Stimulated activated naive B cell treated with anti-CD40 and anti-IgM and Interleukin-4, amounts not matched to agents 10 μg/mL and 1 μg/mL and 100 μg/mL, for 72 hours (primary cell): ENCODE data around the gene UPK1A.

ENCODE experiments used
- ATAC-seq, 2 donors: fragments of 150-1000 bp; cut with Tn5 transposase; replicated peaks; 2 replicates each; pipeline ENCODE4 v1.10.0; 2021; ENCODE audit warnings: moderate library complexity in 1 of 2
- DNase-seq: peaks from one replicate; pipeline ENCODE4 v3.0.0; 2021
- H3K27ac Mint-ChIP-seq: one replicate; pipeline ENCODE4 v1.8.0; 2022; ENCODE audit warnings: mild to moderate bottlenecking, mixed read lengths
- H3K27me3 Mint-ChIP-seq, 2 donors: one replicate each; pipeline ENCODE4 v1.8.0; 2022; ENCODE audit warnings: mixed read lengths in 2 of 2
- H3K36me3 Mint-ChIP-seq, 2 donors: one replicate each; pipeline ENCODE4 v1.8.0; 2022; ENCODE audit warnings: mixed read lengths in 2 of 2, mild to moderate bottlenecking in 1 of 2
- H3K4me1 Mint-ChIP-seq, 2 donors: one replicate each; pipeline ENCODE4 v1.8.0; 2022; ENCODE audit warnings: mixed read lengths in 2 of 2, mild to moderate bottlenecking in 1 of 2
- H3K4me3 Mint-ChIP-seq, 2 donors: one replicate each; pipeline ENCODE4 v1.8.0; 2022; ENCODE audit warnings: mild to moderate bottlenecking in 2 of 2, mixed read lengths in 2 of 2, moderate library complexity in 1 of 2
- H3K9me3 Mint-ChIP-seq, 2 donors: one replicate each; pipeline ENCODE4 v1.8.0; 2022; ENCODE audit warnings: mixed read lengths in 2 of 2, mild to moderate bottlenecking in 1 of 2

The UPK1A gene

DNA sequence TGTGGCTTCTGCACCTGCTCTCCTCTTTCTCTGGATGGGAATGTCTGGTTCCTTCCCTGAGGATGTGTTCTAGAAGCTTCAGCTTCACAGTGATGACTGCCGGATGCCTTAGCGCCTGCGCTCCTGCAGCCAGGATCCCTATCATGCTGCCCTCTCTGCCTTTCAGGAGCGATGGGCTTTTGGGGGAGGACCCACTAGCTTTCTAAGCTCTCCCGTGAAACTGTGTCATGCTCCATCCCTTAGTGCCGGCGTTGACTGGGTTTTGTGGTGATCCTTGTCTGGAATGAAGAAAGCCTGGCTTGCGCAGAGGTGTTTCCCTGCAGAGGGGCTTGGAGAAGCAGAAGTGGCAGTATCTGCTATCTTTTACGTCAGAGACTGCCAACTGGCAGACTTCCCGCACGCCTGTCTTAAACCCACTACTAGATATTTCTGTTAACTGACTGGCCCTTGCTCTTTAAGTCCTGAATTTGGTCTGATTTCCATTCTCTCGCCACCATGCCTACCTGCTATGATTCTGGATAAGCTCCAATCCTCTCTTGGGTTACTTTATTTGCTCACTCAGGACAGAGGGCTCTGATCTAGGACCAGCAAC, 47.7 kb downstream of the UPK1A start:
- peak overlapping the region; percentile 88 to 97 for H3K4me3 Mint-ChIP-seq
- peaks cover 54 to 73% of the 10 kb centered on the region in 2 donors for H3K4me1 Mint-ChIP-seq
- no peak for DNase-seq
- peak overlapping the region; percentile 99 for H3K27ac Mint-ChIP-seq
- ATAC-seq: no peak
- H3K36me3 Mint-ChIP-seq: peaks cover 17 to 38% of the 10 kb centered on the region in 2 donors
- peaks cover 2 to 4% of the 10 kb centered on the region in 2 donors for H3K9me3 Mint-ChIP-seq
- H3K27me3 Mint-ChIP-seq: no peaks in the 10 kb centered on the region

- Mint-ChIP-seq H3K4me1 (peaks cover 60 to 81% of the 10 kb centered on the region in 2 donors), H3K9me3 (peaks cover 2 to 4% of the 10 kb centered on the region in 2 donors), H3K4me3 (peak overlapping the region; percentile 88 to 97), H3K27me3 (no peaks in the 10 kb centered on the region), H3K36me3 (peaks cover 21 to 42% of the 10 kb centered on the region in 2 donors), H3K27ac (peak overlapping the region; percentile 99)
- ATAC-seq: no peak
- DNase-seq: no peak
These were observed 48.5 kb downstream of the UPK1A start for GRCh38 chr19:35714601-35715354.

- Mint-ChIP-seq H3K27me3 (no peaks in the 10 kb centered on the region), H3K4me3 (peak overlapping the region; percentile 88 to 97), H3K36me3 (peaks cover 25 to 46% of the 10 kb centered on the region in 2 donors), H3K4me1 (peaks cover 62 to 82% of the 10 kb centered on the region in 2 donors), H3K27ac (peak overlapping the region; percentile 93), H3K9me3 (peaks cover 2 to 4% of the 10 kb centered on the region in 2 donors)
- ATAC-seq (no peak), DNase-seq (no peak)
These were observed 49.1 kb downstream of the UPK1A start for GRCh38 chr19:35715355-35715809.

DNA sequence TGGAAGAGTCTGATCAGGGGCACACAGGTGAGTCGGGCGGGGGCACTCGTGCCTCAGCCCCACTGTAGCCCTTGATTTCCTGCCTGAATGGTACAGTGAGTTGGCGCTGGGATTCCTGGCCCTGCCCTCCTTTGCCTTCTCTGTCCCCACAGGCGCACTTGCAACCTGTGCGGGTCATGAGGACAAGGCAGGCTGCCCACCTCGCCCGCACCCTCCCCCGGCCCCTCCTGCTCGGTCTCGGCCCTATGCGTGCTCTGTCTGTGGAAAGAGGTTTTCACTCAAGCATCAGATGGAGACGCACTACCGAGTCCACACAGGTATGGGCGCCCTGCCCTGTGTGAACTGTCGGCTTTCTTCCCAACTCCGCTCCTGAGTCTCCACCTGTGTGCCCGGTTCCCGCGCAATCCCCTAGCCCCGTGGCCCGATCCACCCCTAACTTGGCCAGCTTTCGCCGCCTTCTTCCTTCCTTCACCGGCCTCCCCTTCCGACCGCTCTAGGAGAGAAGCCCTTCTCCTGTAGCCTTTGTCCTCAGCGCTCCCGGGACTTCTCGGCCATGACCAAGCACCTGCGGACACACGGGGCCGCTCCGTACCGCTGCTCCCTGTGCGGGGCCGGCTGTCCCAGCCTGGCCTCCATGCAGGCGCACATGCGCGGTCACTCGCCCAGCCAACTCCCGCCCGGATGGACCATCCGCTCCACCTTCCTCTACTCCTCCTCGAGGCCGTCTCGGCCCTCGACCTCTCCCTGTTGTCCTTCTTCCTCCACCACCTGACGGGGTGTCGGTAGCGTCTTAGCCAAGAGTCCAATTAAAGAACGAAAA, 49.9 kb downstream of the UPK1A start:
- Mint-ChIP-seq H3K4me1 (peaks cover 59 to 80% of the 10 kb centered on the region in 2 donors), H3K27me3 (no peaks in the 10 kb centered on the region), H3K4me3 (peak overlapping the region; percentile 88 to 97), H3K36me3 (peaks cover 31 to 52% of the 10 kb centered on the region in 2 donors), H3K9me3 (peaks cover 2 to 4% of the 10 kb centered on the region in 2 donors), H3K27ac (peak overlapping the region; percentile 93)
- DNase-seq (no peak), ATAC-seq (peak in 1 of 2 donors; percentile 0)

- Mint-ChIP-seq H3K27ac (peak overlapping the region; percentile 93), H3K36me3 (peaks cover 35 to 56% of the 10 kb centered on the region in 2 donors), H3K9me3 (no peaks in the 10 kb centered on the region), H3K27me3 (no peaks in the 10 kb centered on the region), H3K4me3 (peak overlapping the region; percentile 88 to 97), H3K4me1 (peaks cover 57 to 80% of the 10 kb centered on the region in 2 donors)
- ATAC-seq (peak; percentile 76 to 82), DNase-seq (peak; percentile 74)
These were observed 50.7 kb downstream of the UPK1A start for GRCh38 chr19:35716801-35717664.

DNA sequence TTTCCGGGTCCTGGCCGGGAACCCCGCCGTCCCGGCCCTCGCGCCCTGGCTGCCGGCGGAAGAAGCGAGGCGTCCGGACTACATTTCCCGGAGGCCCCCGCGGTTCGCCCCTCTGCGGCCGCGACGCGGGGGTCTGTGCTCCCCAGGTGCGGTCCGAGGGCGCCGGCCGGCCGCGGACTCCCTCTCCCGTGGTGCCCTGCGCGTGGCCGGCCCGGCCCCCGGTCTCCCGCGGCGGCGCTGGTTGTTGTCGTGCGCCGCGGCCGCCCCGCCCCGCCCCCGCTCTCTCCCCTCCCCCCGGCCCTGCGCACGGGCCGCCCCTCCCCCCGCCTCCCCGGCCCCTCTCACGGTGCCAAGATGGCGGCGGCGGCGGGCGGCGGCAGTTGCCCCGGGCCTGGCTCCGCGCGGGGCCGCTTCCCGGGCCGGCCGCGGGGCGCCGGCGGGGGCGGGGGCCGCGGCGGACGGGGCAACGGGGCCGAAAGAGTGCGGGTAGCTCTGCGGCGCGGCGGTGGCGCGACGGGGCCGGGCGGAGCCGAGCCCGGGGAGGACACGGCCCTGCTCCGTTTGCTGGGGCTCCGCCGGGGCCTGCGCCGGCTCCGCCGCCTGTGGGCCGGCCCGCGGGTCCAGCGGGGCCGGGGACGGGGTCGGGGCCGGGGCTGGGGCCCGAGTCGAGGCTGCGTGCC, 51.5 kb downstream of the UPK1A start, which contains the start of gene KMT2B:
KMT2B (plus strand) TSS at position 339 of the 680 bp plus-strand sequence; CDS start at position 355, 16 bp downstream.
- no peaks in the 10 kb centered on the region for H3K27me3 Mint-ChIP-seq
- ATAC-seq (peak; percentile 58 to 69), DNase-seq (peak; percentile 97)
- peaks cover 36 to 61% of the 10 kb centered on the region in 2 donors for H3K36me3 Mint-ChIP-seq
- peak within 1 kb of the TSS; percentile 95 for H3K27ac Mint-ChIP-seq
- no peaks in the 10 kb centered on the region for H3K9me3 Mint-ChIP-seq
- peak within 1 kb of the TSS; percentile 91 to 97 for H3K4me3 Mint-ChIP-seq
- H3K4me1 Mint-ChIP-seq: peaks cover 53 to 79% of the 10 kb centered on the region in 2 donors

DNA sequence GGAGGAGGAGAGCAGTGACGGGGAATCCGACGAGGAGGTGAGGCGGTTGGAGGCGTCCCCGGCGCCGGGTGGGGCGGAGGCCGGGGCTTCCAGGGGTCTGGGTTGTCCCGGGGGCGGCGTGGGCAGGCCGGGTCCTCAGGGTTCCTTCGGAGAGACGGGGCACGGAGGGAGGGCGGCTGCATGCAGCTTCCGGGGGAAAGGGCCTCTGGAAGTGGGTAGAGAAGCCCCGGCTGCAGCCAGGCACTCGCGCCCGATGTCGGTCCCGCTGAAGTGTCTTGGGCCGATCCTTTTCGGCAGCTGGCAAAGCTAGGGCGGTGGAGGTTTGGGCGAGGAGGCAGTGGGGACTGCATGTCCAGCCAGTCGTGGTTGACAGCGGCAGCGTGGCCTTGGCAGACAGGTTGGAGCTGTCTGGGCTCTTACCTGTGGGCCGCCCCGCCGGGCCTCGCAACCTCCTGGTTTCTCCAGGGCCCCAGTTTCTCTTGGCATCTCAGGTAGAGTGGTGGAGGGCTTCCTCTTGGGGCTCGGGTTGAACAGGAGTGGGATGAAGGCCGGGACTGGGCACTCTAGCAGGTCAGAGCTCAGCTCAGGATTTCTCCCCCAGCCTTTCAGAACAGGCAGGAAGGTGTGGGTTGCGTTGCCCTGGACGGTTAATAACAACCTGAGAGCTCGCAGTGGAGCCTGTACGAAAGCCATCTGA, 52.2 kb downstream of the UPK1A start:
- peaks cover 46 to 72% of the 10 kb centered on the region in 2 donors for H3K4me1 Mint-ChIP-seq
- H3K27me3 Mint-ChIP-seq: no peaks in the 10 kb centered on the region
- peaks cover 42 to 64% of the 10 kb centered on the region in 2 donors for H3K36me3 Mint-ChIP-seq
- DNase-seq (no peak), ATAC-seq (peak; percentile 0 to 3)
- H3K27ac Mint-ChIP-seq: peak overlapping the region; percentile 95
- no peaks in the 10 kb centered on the region for H3K9me3 Mint-ChIP-seq
- H3K4me3 Mint-ChIP-seq: peak overlapping the region; percentile 91

- DNase-seq: no peak
- peak overlapping the region; percentile 91 for H3K4me3 Mint-ChIP-seq
- no peak for ATAC-seq
- peaks cover 35 to 69% of the 10 kb centered on the region in 2 donors for H3K4me1 Mint-ChIP-seq
- H3K27ac Mint-ChIP-seq: peak overlapping the region; percentile 95
- H3K9me3 Mint-ChIP-seq: no peaks in the 10 kb centered on the region
- peaks cover 45 to 61% of the 10 kb centered on the region in 2 donors for H3K36me3 Mint-ChIP-seq
- H3K27me3 Mint-ChIP-seq: no peaks in the 10 kb centered on the region
These were observed 53.3 kb downstream of the UPK1A start for GRCh38 chr19:35719402-35720162.

DNA sequence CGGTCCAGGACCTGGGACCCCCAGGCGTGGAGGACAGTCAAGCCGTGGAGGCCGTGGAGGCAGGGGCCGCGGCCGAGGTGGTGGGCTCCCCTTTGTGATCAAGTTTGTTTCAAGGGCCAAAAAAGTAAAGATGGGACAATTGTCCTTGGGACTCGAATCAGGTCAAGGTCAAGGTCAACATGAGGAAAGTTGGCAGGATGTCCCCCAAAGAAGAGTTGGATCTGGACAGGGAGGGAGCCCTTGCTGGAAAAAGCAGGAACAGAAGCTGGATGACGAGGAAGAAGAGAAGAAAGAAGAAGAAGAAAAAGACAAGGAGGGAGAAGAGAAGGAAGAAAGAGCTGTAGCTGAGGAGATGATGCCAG, 53.8 kb downstream of the UPK1A start:
- no peak for DNase-seq
- Mint-ChIP-seq H3K27me3 (no peaks in the 10 kb centered on the region), H3K27ac (peak overlapping the region; percentile 95), H3K9me3 (no peaks in the 10 kb centered on the region), H3K4me1 (peaks cover 30 to 65% of the 10 kb centered on the region in 2 donors), H3K36me3 (peaks cover 46 to 58% of the 10 kb centered on the region in 2 donors), H3K4me3 (no peak overlapping the region)
- ATAC-seq: no peak

DNA sequence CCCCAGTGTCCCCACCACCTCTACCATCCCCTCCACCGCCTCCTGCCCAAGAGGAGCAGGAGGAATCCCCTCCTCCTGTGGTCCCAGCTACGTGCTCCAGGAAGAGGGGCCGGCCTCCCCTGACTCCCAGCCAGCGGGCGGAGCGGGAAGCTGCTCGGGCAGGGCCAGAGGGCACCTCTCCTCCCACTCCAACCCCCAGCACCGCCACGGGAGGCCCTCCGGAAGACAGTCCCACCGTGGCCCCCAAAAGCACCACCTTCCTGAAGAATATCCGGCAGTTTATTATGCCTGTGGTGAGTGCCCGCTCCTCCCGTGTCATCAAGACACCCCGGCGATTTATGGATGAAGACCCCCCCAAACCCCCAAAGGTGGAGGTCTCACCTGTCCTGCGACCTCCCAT, 54.3 kb downstream of the UPK1A start:
- Mint-ChIP-seq H3K4me3 (no peak overlapping the region), H3K36me3 (peaks cover 51 to 63% of the 10 kb centered on the region in 2 donors), H3K9me3 (no peaks in the 10 kb centered on the region), H3K4me1 (peaks cover 29 to 60% of the 10 kb centered on the region in 2 donors), H3K27me3 (no peaks in the 10 kb centered on the region), H3K27ac (peak overlapping the region; percentile 65)
- ATAC-seq: no peak
- no peak for DNase-seq

- no peak overlapping the region for H3K4me3 Mint-ChIP-seq
- peak overlapping the region; percentile 77 for H3K27ac Mint-ChIP-seq
- H3K9me3 Mint-ChIP-seq: no peaks in the 10 kb centered on the region
- DNase-seq (no peak), ATAC-seq (no peak)
- H3K27me3 Mint-ChIP-seq: no peaks in the 10 kb centered on the region
- peaks cover 25 to 53% of the 10 kb centered on the region in 2 donors for H3K4me1 Mint-ChIP-seq
- peaks cover 56 to 63% of the 10 kb centered on the region in 2 donors for H3K36me3 Mint-ChIP-seq
These were observed 55.1 kb downstream of the UPK1A start for GRCh38 chr19:35721374-35721773.

DNA sequence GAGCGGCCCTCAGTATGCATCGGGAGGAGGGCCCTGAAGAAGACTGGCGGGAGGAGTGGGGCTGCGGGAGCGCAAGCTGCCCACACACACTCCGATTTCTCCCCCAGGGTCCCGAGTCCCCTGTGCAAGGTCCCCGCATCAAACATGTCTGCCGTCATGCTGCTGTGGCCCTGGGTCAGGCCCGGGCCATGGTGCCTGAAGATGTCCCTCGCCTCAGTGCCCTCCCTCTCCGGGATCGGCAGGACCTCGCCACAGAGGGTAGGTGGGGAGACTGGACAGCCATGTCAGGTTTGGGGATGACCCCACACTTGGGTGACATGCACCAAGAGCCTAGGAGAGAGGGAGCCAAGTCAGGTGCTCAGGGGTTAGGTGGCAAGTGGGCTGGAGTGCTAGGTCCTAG, 56.1 kb downstream of the UPK1A start:
- H3K36me3 Mint-ChIP-seq: peaks cover 60 to 64% of the 10 kb centered on the region in 2 donors
- H3K4me3 Mint-ChIP-seq: no peak overlapping the region
- ATAC-seq (no peak), DNase-seq (no peak)
- H3K9me3 Mint-ChIP-seq: no peaks in the 10 kb centered on the region
- no peaks in the 10 kb centered on the region for H3K27me3 Mint-ChIP-seq
- H3K4me1 Mint-ChIP-seq: peaks cover 23 to 48% of the 10 kb centered on the region in 2 donors
- peak overlapping the region; percentile 76 for H3K27ac Mint-ChIP-seq
